Measurements from ENCODE around the gene PLEKHA8. TPM values are rescaled to one million over a fixed set of nuclear protein-coding genes. Genes with fewer than 3 reads are reported as not detected.

PLEKHA8 gene
- total RNA-seq, 1 donor from 2014 or later = 43.5 TPM

- H3K27ac Mint-ChIP-seq = no peak overlapping the region
- H3K9me3 Mint-ChIP-seq = no peaks in the 10 kb centered on the region
- peaks cover 13% of the 10 kb centered on the region for H3K36me3 Mint-ChIP-seq
- no peak overlapping the region for H3K4me3 Mint-ChIP-seq
- TF ChIP-seq CTCF (IDR thresholded peaks at IDR 0.05; ENCODE audit: unreplicated experiment) = no peak
- peaks cover 31% of the 10 kb centered on the region for H3K4me1 Mint-ChIP-seq
- no peaks in the 10 kb centered on the region for H3K27me3 Mint-ChIP-seq (ENCODE audit: low read depth)
- DNase-seq (ENCODE audit: low spot score in 2 of 2, unreplicated experiment in 2 of 2) = no peak
These were observed 12.7 kb downstream of the PLEKHA8 start for GRCh38 chr7:30040938-30041337.

GRCh38 chr7:30041526-30042269 lies 13.5 kb downstream of the PLEKHA8 start:
- no peak overlapping the region for H3K4me3 Mint-ChIP-seq
- DNase-seq (ENCODE audit: low spot score in 2 of 2, unreplicated experiment in 2 of 2) = no peak
- peaks cover 20% of the 10 kb centered on the region for H3K36me3 Mint-ChIP-seq
- no peak for TF ChIP-seq CTCF (IDR thresholded peaks at IDR 0.05; ENCODE audit: unreplicated experiment)
- peak overlapping the region; percentile 63 for H3K27ac Mint-ChIP-seq
- H3K4me1 Mint-ChIP-seq = peaks cover 31% of the 10 kb centered on the region
- no peaks in the 10 kb centered on the region for H3K27me3 Mint-ChIP-seq (ENCODE audit: low read depth)
- no peaks in the 10 kb centered on the region for H3K9me3 Mint-ChIP-seq

- Mint-ChIP-seq H3K36me3 (peaks cover 36% of the 10 kb centered on the region), H3K27me3 (ENCODE audit: low read depth) (no peaks in the 10 kb centered on the region), H3K27ac (no peak overlapping the region), H3K9me3 (no peaks in the 10 kb centered on the region), H3K4me1 (peaks cover 7% of the 10 kb centered on the region), H3K4me3 (no peak overlapping the region)
- no peak for DNase-seq (ENCODE audit: low spot score in 2 of 2, unreplicated experiment in 2 of 2)
- TF ChIP-seq CTCF (IDR thresholded peaks at IDR 0.05; ENCODE audit: unreplicated experiment) = no peak
These were observed 18.0 kb downstream of the PLEKHA8 start for GRCh38 chr7:30046127-30046770.

- TF ChIP-seq CTCF (IDR thresholded peaks at IDR 0.05; ENCODE audit: unreplicated experiment) = no peak
- H3K36me3 Mint-ChIP-seq = peaks cover 34% of the 10 kb centered on the region
- H3K4me3 Mint-ChIP-seq = no peak overlapping the region
These were observed 18.9 kb downstream of the PLEKHA8 start for GRCh38 chr7:30047124-30047523.

GRCh38 chr7:30048582-30048981 lies 20.4 kb downstream of the PLEKHA8 start:
- no peak for DNase-seq (ENCODE audit: low spot score in 2 of 2, unreplicated experiment in 2 of 2)
- Mint-ChIP-seq H3K27me3 (ENCODE audit: low read depth) (no peaks in the 10 kb centered on the region), H3K36me3 (peaks cover 45% of the 10 kb centered on the region), H3K4me1 (no peaks in the 10 kb centered on the region), H3K27ac (no peak overlapping the region), H3K9me3 (no peaks in the 10 kb centered on the region), H3K4me3 (no peak overlapping the region)
- TF ChIP-seq CTCF (IDR thresholded peaks at IDR 0.05; ENCODE audit: unreplicated experiment) = no peak

More at GRCh38 chr7:30047124-30047523, 18.9 kb downstream of the PLEKHA8 start:
- H3K9me3 Mint-ChIP-seq = no peaks in the 10 kb centered on the region
- no peak for DNase-seq (ENCODE audit: low spot score in 2 of 2, unreplicated experiment in 2 of 2)
- no peaks in the 10 kb centered on the region for H3K27me3 Mint-ChIP-seq (ENCODE audit: low read depth)
- H3K4me1 Mint-ChIP-seq = peaks cover 1% of the 10 kb centered on the region
- H3K27ac Mint-ChIP-seq = no peak overlapping the region
